Astrocyte (in vitro differentiated cells and primary cell): ENCODE results near the gene BOD1L1. TPM values are rescaled to one million over a fixed set of nuclear protein-coding genes. Genes with fewer than 3 reads are reported as not detected.

Experiments
- DNase-seq: peaks from one replicate; pipeline ENCODE4 v3.0.0-alpha.2; 2010; ENCODE audit warnings: low read depth
- FAIRE-seq: peaks from 2 replicates; lab custom pipeline; 2011; peaks lifted over from hg19 to GRCh38; lab: Jason Lieb, UNC
- H2AFZ ChIP-seq: 2 replicates; pipeline ENCODE4 v1.6.0; 2012; ENCODE audit warnings: low read depth, low read length, inconsistent platforms
- H3K27ac ChIP-seq: 2 replicates; pipeline ENCODE4 v1.5.1; 2011; ENCODE audit warnings: low read depth, low read length, inconsistent platforms
- H3K27me3 ChIP-seq: 2 replicates; pipeline ENCODE4 v1.6.0; 2011; ENCODE audit warnings: low read length, inconsistent platforms; ENCODE audit not compliant: insufficient read depth
- H3K36me3 ChIP-seq: 2 replicates; pipeline ENCODE4 v1.5.1; 2011; ENCODE audit warnings: low read length, inconsistent platforms; ENCODE audit not compliant: insufficient read depth
- H3K4me1 ChIP-seq: 2 replicates; pipeline ENCODE4 v1.5.1; 2011; ENCODE audit warnings: low read length, inconsistent platforms; ENCODE audit not compliant: insufficient read depth
- H3K4me2 ChIP-seq: 2 replicates; pipeline ENCODE4 v1.6.0; 2012; ENCODE audit warnings: low read length, inconsistent platforms
- H3K4me3 ChIP-seq: 2 replicates; pipeline ENCODE4 v1.5.1; 2011; ENCODE audit warnings: low read depth, mild to moderate bottlenecking, low read length, inconsistent platforms; ENCODE audit not compliant: insufficient read depth
- H3K79me2 ChIP-seq: 2 replicates; pipeline ENCODE4 v1.6.0; 2012; ENCODE audit warnings: mild to moderate bottlenecking, low read length, inconsistent platforms; ENCODE audit not compliant: insufficient read depth
- H3K9ac ChIP-seq: 2 replicates; pipeline ENCODE4 v1.6.0; 2012; ENCODE audit warnings: mild to moderate bottlenecking, low read length, inconsistent platforms
- H3K9me3 ChIP-seq: 2 replicates; pipeline ENCODE4 v1.5.1; 2012; ENCODE audit warnings: low read depth, mild to moderate bottlenecking, low read length, inconsistent platforms; ENCODE audit not compliant: insufficient read depth
- H4K20me1 ChIP-seq: 2 replicates; pipeline ENCODE4 v1.6.0; 2012; ENCODE audit warnings: low read length, inconsistent platforms; ENCODE audit not compliant: insufficient read depth
- H3K27ac Mint-ChIP-seq: one replicate; pipeline ENCODE4 v1.8.0; 2021; ENCODE audit warnings: mild to moderate bottlenecking, mixed read lengths; ENCODE audit not compliant: unreplicated experiment
- H3K27me3 Mint-ChIP-seq: one replicate; pipeline ENCODE4 v1.8.0; 2021; ENCODE audit warnings: low read depth, mixed read lengths; ENCODE audit not compliant: unreplicated experiment
- H3K36me3 Mint-ChIP-seq: one replicate; pipeline ENCODE4 v1.8.0; 2021; ENCODE audit warnings: low read depth, mixed read lengths; ENCODE audit not compliant: unreplicated experiment
- H3K4me1 Mint-ChIP-seq: one replicate; pipeline ENCODE4 v1.8.0; 2021; ENCODE audit warnings: low read depth, mixed read lengths; ENCODE audit not compliant: unreplicated experiment
- H3K4me3 Mint-ChIP-seq: one replicate; pipeline ENCODE4 v1.8.0; 2021; ENCODE audit warnings: mild to moderate bottlenecking, moderate library complexity, mixed read lengths; ENCODE audit not compliant: unreplicated experiment
- H3K9me3 Mint-ChIP-seq: one replicate; pipeline ENCODE4 v1.8.0; 2021; ENCODE audit warnings: mild to moderate bottlenecking, mixed read lengths; ENCODE audit not compliant: unreplicated experiment
- EZH2 ChIP-seq: IDR thresholded peaks from 2 replicates; pipeline ENCODE4 v1.6.1; 2012; ENCODE audit warnings: mild to moderate bottlenecking, low read length, inconsistent platforms; ENCODE audit not compliant: insufficient read depth
- total RNA-seq: library from RNA; stranded (reverse); gene quantifications from 2 replicates; pipeline ENCODE4 v1.2.1, GENCODE V29; 2021
- TF ChIP-seq, protein P1 (sequence below): IDR thresholded peaks from 2 replicates; pipeline ENCODE4 v1.5.1; 2011; ENCODE audit warnings: low read depth, mild to moderate bottlenecking, inconsistent platforms, low read length, moderate library complexity; ENCODE audit not compliant: insufficient read depth

The BOD1L1 gene
- total RNA-seq, 1 donor from 2014 or later, result 47.2 TPM

DNA sequence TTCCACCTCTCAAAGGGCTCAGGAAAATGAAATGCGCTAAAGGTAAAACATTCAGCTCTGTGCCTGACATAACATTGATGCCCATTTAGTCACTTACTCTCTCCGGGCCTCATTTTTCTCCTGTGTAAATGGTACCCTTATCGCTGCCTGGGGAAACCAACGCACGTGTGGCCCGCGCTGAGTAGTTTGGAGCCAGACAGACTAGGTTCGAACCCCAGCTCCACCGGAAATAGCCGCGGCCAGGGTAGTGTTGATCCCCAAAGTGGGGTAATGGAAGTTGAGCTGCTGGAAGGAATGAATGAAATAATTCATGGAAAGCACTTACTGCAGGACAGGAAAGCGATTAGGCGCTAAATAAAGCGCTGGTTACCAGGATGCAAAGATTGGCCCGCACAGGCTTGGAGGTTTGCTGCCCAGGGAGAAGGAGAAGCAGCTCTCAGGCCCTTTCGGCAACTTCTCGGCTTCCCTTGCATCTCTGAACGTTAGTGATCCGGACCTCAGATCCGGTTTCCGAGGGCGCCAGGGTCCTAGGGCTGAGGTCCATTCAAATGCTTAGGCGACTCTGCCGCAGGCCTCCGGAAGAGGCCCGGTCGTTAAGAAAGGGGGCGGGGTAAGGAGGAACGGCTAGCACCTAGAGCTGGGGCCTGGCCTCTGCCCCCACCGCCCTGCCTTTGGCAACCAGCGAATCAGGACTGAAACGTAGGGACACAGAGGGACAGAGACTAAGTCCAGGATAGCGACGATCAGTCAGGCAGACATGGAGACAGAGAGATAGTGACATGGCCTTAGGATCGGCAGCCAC is 96.5 kb downstream of the BOD1L1 start:
- peaks cover 2% of the 10 kb centered on the region for H3K4me1 ChIP-seq
- DNase-seq, result no peak
- no peaks in the 10 kb centered on the region for H3K36me3 Mint-ChIP-seq
- no peak overlapping the region for H2AFZ ChIP-seq
- TF ChIP-seq, protein P1, sequence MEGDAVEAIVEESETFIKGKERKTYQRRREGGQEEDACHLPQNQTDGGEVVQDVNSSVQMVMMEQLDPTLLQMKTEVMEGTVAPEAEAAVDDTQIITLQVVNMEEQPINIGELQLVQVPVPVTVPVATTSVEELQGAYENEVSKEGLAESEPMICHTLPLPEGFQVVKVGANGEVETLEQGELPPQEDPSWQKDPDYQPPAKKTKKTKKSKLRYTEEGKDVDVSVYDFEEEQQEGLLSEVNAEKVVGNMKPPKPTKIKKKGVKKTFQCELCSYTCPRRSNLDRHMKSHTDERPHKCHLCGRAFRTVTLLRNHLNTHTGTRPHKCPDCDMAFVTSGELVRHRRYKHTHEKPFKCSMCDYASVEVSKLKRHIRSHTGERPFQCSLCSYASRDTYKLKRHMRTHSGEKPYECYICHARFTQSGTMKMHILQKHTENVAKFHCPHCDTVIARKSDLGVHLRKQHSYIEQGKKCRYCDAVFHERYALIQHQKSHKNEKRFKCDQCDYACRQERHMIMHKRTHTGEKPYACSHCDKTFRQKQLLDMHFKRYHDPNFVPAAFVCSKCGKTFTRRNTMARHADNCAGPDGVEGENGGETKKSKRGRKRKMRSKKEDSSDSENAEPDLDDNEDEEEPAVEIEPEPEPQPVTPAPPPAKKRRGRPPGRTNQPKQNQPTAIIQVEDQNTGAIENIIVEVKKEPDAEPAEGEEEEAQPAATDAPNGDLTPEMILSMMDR, result no peak
- peak; percentile 34 for TF ChIP-seq EZH2
- FAIRE-seq, result no peak
- H3K9me3 Mint-ChIP-seq, result peaks cover 3% of the 10 kb centered on the region
- H3K9ac ChIP-seq, result no peak overlapping the region
- H3K27me3 Mint-ChIP-seq, result peaks cover 24% of the 10 kb centered on the region
- no peak overlapping the region for H3K27ac Mint-ChIP-seq
- no peaks in the 10 kb centered on the region for H3K79me2 ChIP-seq
- peaks cover 5% of the 10 kb centered on the region for H3K4me1 Mint-ChIP-seq
- peaks cover 98% of the 10 kb centered on the region for H3K27me3 ChIP-seq
- peaks cover 9% of the 10 kb centered on the region for H4K20me1 ChIP-seq
- H3K9me3 ChIP-seq, result no peaks in the 10 kb centered on the region
- H3K27ac ChIP-seq, result no peak overlapping the region
- no peak overlapping the region for H3K4me2 ChIP-seq
- no peaks in the 10 kb centered on the region for H3K36me3 ChIP-seq
- H3K4me3 Mint-ChIP-seq, result no peak overlapping the region
- no peak overlapping the region for H3K4me3 ChIP-seq

DNA sequence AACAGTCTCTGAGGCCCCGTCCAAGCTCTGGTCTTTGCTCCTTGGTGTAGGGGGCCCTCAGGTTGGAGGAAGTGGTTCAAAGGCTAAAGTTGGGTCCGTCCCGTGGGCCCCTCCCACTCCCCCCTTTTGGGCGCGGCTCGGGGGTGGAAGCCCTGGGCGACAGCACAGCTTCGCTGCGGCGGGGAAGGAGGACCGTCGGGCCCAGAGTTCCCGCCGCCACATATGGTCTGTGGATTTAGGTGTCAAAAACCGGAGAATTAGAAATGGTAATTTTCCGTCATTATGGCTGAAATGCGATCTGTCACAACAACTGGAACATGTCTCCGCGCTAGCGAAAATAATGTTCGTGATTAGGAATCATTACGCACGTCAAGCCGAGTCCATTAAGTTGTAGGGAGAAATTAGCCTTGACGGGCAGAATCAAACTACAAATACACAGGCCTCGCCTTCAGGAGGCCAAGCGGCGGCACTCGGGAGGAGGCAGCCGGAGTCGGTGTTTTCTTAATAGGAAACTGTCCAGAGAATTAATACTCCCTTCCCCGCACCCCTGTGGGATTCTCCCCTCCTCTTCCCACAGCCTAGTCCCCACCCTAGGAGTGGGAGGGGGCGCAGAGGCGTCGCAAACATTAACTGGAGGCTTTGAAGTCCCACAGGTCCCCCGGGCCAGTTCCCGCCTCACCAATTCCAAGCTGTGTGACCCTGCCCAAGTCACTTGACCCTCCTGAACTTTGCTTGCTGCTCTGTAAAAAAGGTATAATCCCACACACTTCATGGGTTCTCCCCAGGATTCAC is 98.2 kb downstream of the BOD1L1 start:
- Histone ChIP-seq H3K27ac (no peak overlapping the region), H4K20me1 (peaks cover 5% of the 10 kb centered on the region), H3K4me2 (no peak overlapping the region), H3K79me2 (no peaks in the 10 kb centered on the region), H3K9ac (no peak overlapping the region), H3K4me3 (no peak overlapping the region), H3K36me3 (no peaks in the 10 kb centered on the region), H2AFZ (no peak overlapping the region), H3K27me3 (peaks cover 97% of the 10 kb centered on the region), H3K9me3 (peaks cover 4% of the 10 kb centered on the region), H3K4me1 (peaks cover 7% of the 10 kb centered on the region)
- Mint-ChIP-seq H3K27me3 (peaks cover 14% of the 10 kb centered on the region), H3K27ac (no peak overlapping the region), H3K9me3 (peaks cover 3% of the 10 kb centered on the region), H3K36me3 (no peaks in the 10 kb centered on the region), H3K4me3 (no peak overlapping the region), H3K4me1 (peaks cover 5% of the 10 kb centered on the region)
- FAIRE-seq (no peak), DNase-seq (no peak)
- TF ChIP-seq, protein P1, result no peak
- no peak for TF ChIP-seq EZH2
